A172 (cell line): ENCODE measurements around the gene FGD6. TPM values are rescaled to one million over a fixed set of nuclear protein-coding genes. Genes with fewer than 3 reads are reported as not detected.
A peak's percentile ranks its signal among the peaks of the same experiment; 100 is the strongest.
"Not testable (repeated sequence)": the region's sequence is repeated elsewhere in the genome, so short reads cannot be mapped to it uniquely, and the experiment has no call there.

Experiments used
- DNase-seq: peaks from one replicate; pipeline ENCODE4 v3.0.0-alpha.2; 2015; ENCODE audit warnings: low spot score
- total RNA-seq: library from RNA; depleted of rRNA; stranded (reverse); fragments of >200 nt; shearing (Covaris generic); gene quantifications from 2 replicates; pipeline ENCODE4 v1.2.3, GENCODE V29; 2014

FGD6 gene
- total RNA-seq, 1 experiment from 2014 or later: 12.4 TPM

GRCh38 chr12:95126076-95126475 is 91.2 kb downstream of the FGD6 start:
- no peak for DNase-seq

GRCh38 chr12:95124106-95124505 is 93.2 kb downstream of the FGD6 start:
- no peak for DNase-seq

- DNase-seq: peak; percentile 23
Measured at GRCh38 chr12:95118788-95119179, 98.5 kb downstream of the FGD6 start.

- DNase-seq: peak; percentile 86
Measured at GRCh38 chr12:95118138-95118787, 99.0 kb downstream of the FGD6 start.

- peak; percentile 75 for DNase-seq
Measured at GRCh38 chr12:95117178-95117599, 100.1 kb downstream of the FGD6 start.

GRCh38 chr12:95116773-95117172 is 100.5 kb downstream of the FGD6 start:
- peak; percentile 36 for DNase-seq

- DNase-seq: no peak
Measured at GRCh38 chr12:95116341-95116740, 100.9 kb downstream of the FGD6 start.

GRCh38 chr12:95115641-95116040 is 101.6 kb downstream of the FGD6 start:
- no peak for DNase-seq

GRCh38 chr12:95114766-95115405 is 102.4 kb downstream of the FGD6 start:
- no peak for DNase-seq

GRCh38 chr12:95107362-95107761 is 109.9 kb downstream of the FGD6 start:
- no peak for DNase-seq

GRCh38 chr12:95105540-95105939 is 111.7 kb downstream of the FGD6 start:
- DNase-seq: no peak

- no peak for DNase-seq
Measured at GRCh38 chr12:95104919-95105452, 112.3 kb downstream of the FGD6 start.

- DNase-seq: peak; percentile 96
Measured at GRCh38 chr12:95102916-95103671, 114.2 kb downstream of the FGD6 start.

- DNase-seq: not testable (repeated sequence)
Measured at GRCh38 chr12:95101957-95102356, 115.3 kb downstream of the FGD6 start.

- DNase-seq: no peak
Measured at GRCh38 chr12:95100264-95101190, 116.7 kb downstream of the FGD6 start.

GRCh38 chr12:95099270-95099790 is 117.9 kb downstream of the FGD6 start:
- no peak for DNase-seq

- DNase-seq: peak; percentile 34
Measured at GRCh38 chr12:95096852-95097251, 120.4 kb downstream of the FGD6 start.

- no peak for DNase-seq
Measured at GRCh38 chr12:95096378-95096777, 120.9 kb downstream of the FGD6 start.

- not testable (repeated sequence) for DNase-seq
Measured at GRCh38 chr12:95095866-95096265, 121.4 kb downstream of the FGD6 start.

GRCh38 chr12:95089462-95089861 is 127.8 kb downstream of the FGD6 start:
- no peak for DNase-seq

- DNase-seq: no peak
Measured at GRCh38 chr12:95088379-95088778, 128.9 kb downstream of the FGD6 start.
